Psoas muscle (tissue), 8 donors: Measurements from ENCODE around the gene BIRC6. TPM values are rescaled to one million over a fixed set of nuclear protein-coding genes. Genes with fewer than 3 reads are reported as not detected.

Experiments used
- ATAC-seq, 4 donors: fragments of 200-7000 bp; cut with Tn5 transposase; one replicate each; pipeline ENCODE4 v1.9.1; 2020; ENCODE audit warnings: moderate library complexity in 3 of 4, mild to moderate bottlenecking in 2 of 4
- DNase-seq, 2 donors: peaks; one replicate each; pipeline ENCODE4 v3.0.0-alpha.2; 2020
- H3K27ac ChIP-seq: fragments of 200-600 bp; one replicate; pipeline ENCODE4 v1.8.0; 2022
- H3K27me3 ChIP-seq, 3 donors: fragments of 200-600 bp in 1 of 3; one replicate each; pipeline versions ENCODE4 v1.6.1 to v1.8.0; 2013 to 2022; ENCODE audit warnings: low read length in 2 of 3, mild to moderate bottlenecking in 2 of 3, moderate library complexity in 1 of 3; ENCODE audit not compliant: insufficient read depth in 3 of 3
- H3K36me3 ChIP-seq, 2 donors: fragments of 200-600 bp in 1 of 2; one replicate each; pipeline versions ENCODE4 v1.6.1 to v1.8.0; 2013 to 2022; ENCODE audit warnings: low read depth in 1 of 2, mild to moderate bottlenecking in 1 of 2, moderate library complexity in 1 of 2; ENCODE audit not compliant: insufficient read depth in 1 of 2
- H3K4me1 ChIP-seq: fragments of 200-600 bp; one replicate; pipeline ENCODE4 v1.8.0; 2022
- H3K4me3 ChIP-seq: fragments of 200-600 bp; one replicate; pipeline ENCODE4 v1.8.0; 2022; ENCODE audit warnings: mild to moderate bottlenecking
- H3K9me3 ChIP-seq: fragments of 200-600 bp; one replicate; pipeline ENCODE4 v1.8.0; 2022
- CTCF ChIP-seq: fragments of 200-600 bp; IDR thresholded peaks from one replicate; pipeline ENCODE4 v1.8.0; 2022; ENCODE audit warnings: antibody characterized with exemption
- WGBS, 3 donors: extraction: QIAGEN DNeasy Blood & Tissue Kit; methylation state at CpG; one replicate each; pipeline versions ENCODE4 v1.1.6 to v1.1.7; 2013; 5-methylcytosine and 5-hydroxymethylcytosine counted together
- intact Hi-C, 2 donors: fragments of 100-400 bp; cut with DNase I; formaldehyde crosslinking; loops; one replicate each; pipeline versions ENCODE4 v1.11.0 to v1.14.2; 2022
- polyA plus RNA-seq, 3 donors: library from polyadenylated mRNA; stranded (reverse); fragments of 200-250 nt; gene quantifications; one replicate each; pipeline ENCODE4 v1.2.3, GENCODE V29; 2013
- total RNA-seq, 4 donors: library from RNA; stranded (reverse); fragmentation: NEBNext Ultra II Directional in 2 of 4; extraction: Animal tissue kit (Norgen Biotek cat#: 25700) in 2 of 4; gene quantifications; one replicate each; pipeline versions ENCODE4 v1.2.1 to v1.2.4, GENCODE V29; 2021 to 2023
- donor health status: healthy with polysubstance abuse.
- donor health status: DM: no; HTN: no; CAD: no; lungs with moderate emphysema.
- donor health status: Bipolar disorder and iron deficiency.
- donor health status: healthy.
- donor health status: DM: yes; HTN: yes; CAD: no.
- donor health status: DM: no; HTN: no; CAD: no.
- donor health status: DM: no; HTN: no; CAD: no.
- donor health status: DM: yes; HTN: yes; CAD: no.

BIRC6 gene
- total and polyA plus RNA-seq, 7 donors, result 11.1 to 66.7 (median 38.1) TPM

DNA sequence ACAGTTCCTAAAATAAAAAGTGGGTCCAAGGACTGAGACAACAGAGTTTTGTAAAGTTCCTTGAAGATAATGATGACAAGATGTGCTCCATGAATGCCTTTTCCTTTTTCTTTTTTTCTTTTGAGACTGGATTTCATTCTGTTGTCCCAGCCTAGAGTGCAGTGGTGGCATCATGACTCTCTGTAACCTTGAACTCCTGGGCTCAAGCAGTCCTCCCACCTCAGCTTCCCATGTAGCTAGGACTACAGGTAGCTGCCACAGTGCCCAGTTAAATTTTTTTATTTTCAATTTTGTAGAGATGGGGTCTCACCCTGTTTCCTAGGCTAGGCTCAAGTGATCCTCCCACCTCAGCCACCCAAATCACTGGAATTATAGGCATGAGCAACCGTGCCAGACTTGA, 254.9 kb downstream of the BIRC6 start:
- H3K27me3 ChIP-seq, result no peaks in the 10 kb centered on the region
- H3K9me3 ChIP-seq, result no peaks in the 10 kb centered on the region
- DNase-seq (no peak), ATAC-seq (no peak)
- WGBS, 3 donors, result 81 to 86% (median 84%) methylated on average over 1 of the region's 1 CpG
- intact Hi-C loops, result no loop called here
- H3K36me3 ChIP-seq, result peaks cover 0 to 88% of the 10 kb centered on the region in 2 donors
- H3K4me1 ChIP-seq, result no peaks in the 10 kb centered on the region
- TF ChIP-seq CTCF, result no peak
- H3K27ac ChIP-seq, result no peak overlapping the region
- no peak overlapping the region for H3K4me3 ChIP-seq

DNA sequence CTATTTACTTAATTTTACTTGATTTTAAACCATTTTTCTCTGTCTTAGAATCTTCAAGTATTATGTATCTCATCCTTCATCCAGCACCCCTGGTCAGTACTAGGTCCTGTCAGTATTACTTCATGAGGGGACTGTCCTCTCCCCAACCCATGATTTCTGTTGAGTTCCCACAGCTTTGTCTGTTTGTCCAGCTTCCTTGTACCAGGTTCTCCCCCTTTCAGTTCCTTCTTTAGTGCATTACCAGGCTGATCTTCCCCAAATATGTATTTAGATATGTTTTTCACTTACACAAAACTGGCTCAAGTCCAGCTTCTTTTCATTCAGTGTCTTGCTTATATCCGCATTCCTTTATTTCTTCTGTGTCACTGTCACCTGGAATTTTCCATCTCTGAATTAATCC, 257.3 kb downstream of the BIRC6 start:
- TF ChIP-seq CTCF, result no peak
- Histone ChIP-seq H3K4me3 (no peak overlapping the region), H3K9me3 (no peaks in the 10 kb centered on the region), H3K27ac (no peak overlapping the region), H3K4me1 (no peaks in the 10 kb centered on the region), H3K27me3 (no peaks in the 10 kb centered on the region), H3K36me3 (peaks cover 4 to 89% of the 10 kb centered on the region in 2 donors)
- WGBS, 3 donors, result 95 to 98% (median 96%) methylated on average over 1 of the region's 1 CpG
- DNase-seq, result no peak
- intact Hi-C loops, result no loop called here
- ATAC-seq, result no peak

GRCh38 chr2:32617599-32618189, 260.9 kb downstream of the BIRC6 start:
- peaks cover 8% of the 10 kb centered on the region for H3K4me1 ChIP-seq
- no peak for DNase-seq
- ATAC-seq, result no peak
- 92 to 97% (median 94%) methylated on average over 5 of the region's 5 CpGs for WGBS, 3 donors
- H3K36me3 ChIP-seq, result peaks cover 4 to 75% of the 10 kb centered on the region in 2 donors
- intact Hi-C loops, result no loop called here
- TF ChIP-seq CTCF, result no peak
- H3K9me3 ChIP-seq, result no peaks in the 10 kb centered on the region
- H3K4me3 ChIP-seq, result no peak overlapping the region
- H3K27ac ChIP-seq, result no peak overlapping the region
- no peaks in the 10 kb centered on the region for H3K27me3 ChIP-seq

DNA sequence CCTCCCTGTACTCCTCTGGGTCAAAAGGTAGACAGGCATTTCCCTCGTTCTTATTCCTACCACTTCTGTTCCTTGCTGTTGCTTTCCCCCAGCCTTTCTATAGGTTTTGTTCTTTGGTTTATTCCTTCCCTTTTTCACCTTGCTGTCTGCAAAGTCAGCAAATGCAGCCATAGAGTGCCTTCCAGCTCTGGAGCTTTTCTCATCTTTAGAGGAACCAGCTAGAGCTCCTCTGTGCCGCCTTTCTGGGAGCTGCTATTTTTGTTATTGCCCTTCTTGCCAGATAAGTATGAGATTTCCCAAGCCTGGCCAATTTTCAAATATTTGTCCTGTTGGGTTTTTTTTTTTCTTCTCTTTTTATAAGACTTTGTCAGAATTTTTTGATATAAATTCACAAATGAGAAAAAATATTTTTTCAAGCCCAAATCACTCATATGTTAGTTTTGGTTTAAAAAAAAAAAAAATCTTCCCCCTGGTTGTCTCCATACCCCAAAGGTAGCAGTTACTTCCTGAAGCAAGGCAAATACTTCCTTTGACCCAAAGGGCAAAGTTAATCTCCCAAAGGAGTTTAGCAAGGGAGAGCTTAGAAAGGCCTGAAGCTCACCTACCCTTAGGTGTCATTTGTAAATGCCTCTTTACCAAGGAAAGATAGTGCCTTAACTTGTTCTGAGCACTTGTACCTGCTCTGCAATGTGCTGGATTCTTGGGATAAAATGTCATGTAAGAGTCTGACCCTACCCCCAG, 265.9 kb downstream of the BIRC6 start:
- Histone ChIP-seq H3K9me3 (no peaks in the 10 kb centered on the region), H3K27me3 (no peaks in the 10 kb centered on the region), H3K27ac (no peak overlapping the region), H3K36me3 (peaks cover under 1 to 34% of the 10 kb centered on the region in 2 donors), H3K4me3 (no peak overlapping the region), H3K4me1 (peaks cover 11% of the 10 kb centered on the region)
- TF ChIP-seq CTCF, result no peak
- 11 to 32% (median 23%) methylated on average over 2 of the region's 2 CpGs for WGBS, 3 donors
- no peak for DNase-seq
- intact Hi-C loops, result no loop called here
- peak in 1 of 4 donors; percentile 48 for ATAC-seq
